PC-9 (cell line): ENCODE results near the gene MGAT1.
"Not testable (repeated sequence)": the region's sequence is repeated elsewhere in the genome, so short reads cannot be mapped to it uniquely, and the experiment has no call there.

Source experiments
- EZH2 ChIP-seq: fragments of 200-600 bp; sonication (generic); IDR thresholded peaks from 2 replicates; pipeline ENCODE4 v1.8.0; 2017; ENCODE audit warnings: antibody characterized with exemption, low read depth
- TF ChIP-seq, protein P1 (sequence below): fragments of 200-600 bp; sonication (generic); conservative IDR thresholded peaks from 2 replicates; pipeline ENCODE4 v1.6.1; 2017; ENCODE audit warnings: mixed run types, antibody characterized with exemption, mild to moderate bottlenecking, moderate library complexity

DNA sequence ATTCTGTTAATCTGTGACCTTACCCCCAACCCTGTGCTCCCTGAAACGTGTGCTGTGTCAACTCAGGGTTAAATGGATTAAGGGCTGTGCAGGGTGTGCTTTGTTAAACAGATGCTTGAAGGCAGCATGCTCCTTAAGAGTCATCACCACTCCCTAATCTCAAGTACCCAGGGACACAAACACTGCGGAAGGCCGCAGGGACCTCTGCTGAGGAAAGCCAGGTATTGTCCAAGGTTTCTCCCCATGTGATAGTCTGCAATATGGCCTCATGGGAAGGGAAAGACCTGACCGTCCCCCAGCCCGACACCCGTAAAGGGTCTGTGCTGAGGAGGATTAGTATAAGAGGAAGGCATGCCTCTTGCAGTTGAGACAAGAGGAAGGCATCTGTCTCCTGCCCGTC, 24.8 kb upstream of the MGAT1 start:
- TF ChIP-seq, protein P1, sequence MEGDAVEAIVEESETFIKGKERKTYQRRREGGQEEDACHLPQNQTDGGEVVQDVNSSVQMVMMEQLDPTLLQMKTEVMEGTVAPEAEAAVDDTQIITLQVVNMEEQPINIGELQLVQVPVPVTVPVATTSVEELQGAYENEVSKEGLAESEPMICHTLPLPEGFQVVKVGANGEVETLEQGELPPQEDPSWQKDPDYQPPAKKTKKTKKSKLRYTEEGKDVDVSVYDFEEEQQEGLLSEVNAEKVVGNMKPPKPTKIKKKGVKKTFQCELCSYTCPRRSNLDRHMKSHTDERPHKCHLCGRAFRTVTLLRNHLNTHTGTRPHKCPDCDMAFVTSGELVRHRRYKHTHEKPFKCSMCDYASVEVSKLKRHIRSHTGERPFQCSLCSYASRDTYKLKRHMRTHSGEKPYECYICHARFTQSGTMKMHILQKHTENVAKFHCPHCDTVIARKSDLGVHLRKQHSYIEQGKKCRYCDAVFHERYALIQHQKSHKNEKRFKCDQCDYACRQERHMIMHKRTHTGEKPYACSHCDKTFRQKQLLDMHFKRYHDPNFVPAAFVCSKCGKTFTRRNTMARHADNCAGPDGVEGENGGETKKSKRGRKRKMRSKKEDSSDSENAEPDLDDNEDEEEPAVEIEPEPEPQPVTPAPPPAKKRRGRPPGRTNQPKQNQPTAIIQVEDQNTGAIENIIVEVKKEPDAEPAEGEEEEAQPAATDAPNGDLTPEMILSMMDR = not testable (repeated sequence)
- TF ChIP-seq EZH2 = not testable (repeated sequence)
